Activated naive CD8-positive, alpha-beta T cell treated with anti-CD3 and anti-CD28 coated beads, Interleukin-2, amount 50 U/mL, for 16 hours (primary cell): ENCODE data around the gene SDK1.

Experiments
- DNase-seq: peaks from one replicate; pipeline ENCODE4 v3.0.0-alpha.2; 2020; ENCODE audit warnings: low read depth, low spot score

SDK1 gene

GRCh38 chr7:3289996-3290395 lies 11.1 kb upstream of the SDK1 start:
- no peak for DNase-seq

GRCh38 chr7:3292694-3293093 lies 8.4 kb upstream of the SDK1 start:
- no peak for DNase-seq

- DNase-seq: no peak
Observed at GRCh38 chr7:3294432-3295100, 6.5 kb upstream of the SDK1 start.

GRCh38 chr7:3297105-3297819 lies 3.8 kb upstream of the SDK1 start:
- DNase-seq: no peak

GRCh38 chr7:3300221-3300650 lies 816 bp upstream of the SDK1 start:
- no peak for DNase-seq

GRCh38 chr7:3301449-3301731 lies 338 bp downstream of the SDK1 start:
- DNase-seq: no peak

- no peak for DNase-seq
Observed at GRCh38 chr7:3301831-3302618, 973 bp downstream of the SDK1 start.

- no peak for DNase-seq
Observed at GRCh38 chr7:3302681-3303320, 1.7 kb downstream of the SDK1 start.

- no peak for DNase-seq
Observed at GRCh38 chr7:3304131-3304530, 3.1 kb downstream of the SDK1 start.

GRCh38 chr7:3307435-3307834 lies 6.4 kb downstream of the SDK1 start:
- no peak for DNase-seq

GRCh38 chr7:3309140-3309539 lies 8.1 kb downstream of the SDK1 start:
- DNase-seq: no peak

GRCh38 chr7:3309956-3310355 lies 8.9 kb downstream of the SDK1 start:
- no peak for DNase-seq

GRCh38 chr7:3310884-3311283 lies 9.8 kb downstream of the SDK1 start:
- no peak for DNase-seq

GRCh38 chr7:3312583-3312982 lies 11.5 kb downstream of the SDK1 start:
- no peak for DNase-seq

GRCh38 chr7:3318874-3319273 lies 17.8 kb downstream of the SDK1 start:
- no peak for DNase-seq

GRCh38 chr7:3321206-3321605 lies 20.2 kb downstream of the SDK1 start:
- no peak for DNase-seq

GRCh38 chr7:3321745-3322144 lies 20.7 kb downstream of the SDK1 start:
- DNase-seq: no peak

GRCh38 chr7:3326246-3326645 lies 25.2 kb downstream of the SDK1 start:
- DNase-seq: no peak

- no peak for DNase-seq
Observed at GRCh38 chr7:3327099-3327498, 26.0 kb downstream of the SDK1 start.

GRCh38 chr7:3327655-3328054 lies 26.6 kb downstream of the SDK1 start:
- DNase-seq: no peak

GRCh38 chr7:3332308-3332707 lies 31.3 kb downstream of the SDK1 start:
- DNase-seq: no peak

GRCh38 chr7:3333861-3334260 lies 32.8 kb downstream of the SDK1 start:
- DNase-seq: no peak
